ENCODE results near the gene GPS1. TPM values are rescaled to one million over a fixed set of nuclear protein-coding genes. Genes with fewer than 3 reads are reported as not detected.

The GPS1 gene
- total RNA-seq, 1 donor from 2014 or later: 105 TPM

- no peak overlapping the region for H3K4me3 ChIP-seq (ENCODE audit: low read depth, low read length)
- TF ChIP-seq, protein P1, sequence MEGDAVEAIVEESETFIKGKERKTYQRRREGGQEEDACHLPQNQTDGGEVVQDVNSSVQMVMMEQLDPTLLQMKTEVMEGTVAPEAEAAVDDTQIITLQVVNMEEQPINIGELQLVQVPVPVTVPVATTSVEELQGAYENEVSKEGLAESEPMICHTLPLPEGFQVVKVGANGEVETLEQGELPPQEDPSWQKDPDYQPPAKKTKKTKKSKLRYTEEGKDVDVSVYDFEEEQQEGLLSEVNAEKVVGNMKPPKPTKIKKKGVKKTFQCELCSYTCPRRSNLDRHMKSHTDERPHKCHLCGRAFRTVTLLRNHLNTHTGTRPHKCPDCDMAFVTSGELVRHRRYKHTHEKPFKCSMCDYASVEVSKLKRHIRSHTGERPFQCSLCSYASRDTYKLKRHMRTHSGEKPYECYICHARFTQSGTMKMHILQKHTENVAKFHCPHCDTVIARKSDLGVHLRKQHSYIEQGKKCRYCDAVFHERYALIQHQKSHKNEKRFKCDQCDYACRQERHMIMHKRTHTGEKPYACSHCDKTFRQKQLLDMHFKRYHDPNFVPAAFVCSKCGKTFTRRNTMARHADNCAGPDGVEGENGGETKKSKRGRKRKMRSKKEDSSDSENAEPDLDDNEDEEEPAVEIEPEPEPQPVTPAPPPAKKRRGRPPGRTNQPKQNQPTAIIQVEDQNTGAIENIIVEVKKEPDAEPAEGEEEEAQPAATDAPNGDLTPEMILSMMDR (conservative IDR thresholded peaks at IDR 0.05; ENCODE audit: low read depth, low read length): no peak
- DNase-seq (ENCODE audit: low read depth): no peak
Measured at GRCh38 chr17:82041144-82041814, 10.4 kb upstream of the GPS1 start.

GRCh38 chr17:82042649-82043048, 9.0 kb upstream of the GPS1 start:
- TF ChIP-seq, protein P1 (conservative IDR thresholded peaks at IDR 0.05; ENCODE audit: low read depth, low read length): no peak
- H3K4me3 ChIP-seq (ENCODE audit: low read depth, low read length): no peak overlapping the region
- DNase-seq (ENCODE audit: low read depth): no peak

DNA sequence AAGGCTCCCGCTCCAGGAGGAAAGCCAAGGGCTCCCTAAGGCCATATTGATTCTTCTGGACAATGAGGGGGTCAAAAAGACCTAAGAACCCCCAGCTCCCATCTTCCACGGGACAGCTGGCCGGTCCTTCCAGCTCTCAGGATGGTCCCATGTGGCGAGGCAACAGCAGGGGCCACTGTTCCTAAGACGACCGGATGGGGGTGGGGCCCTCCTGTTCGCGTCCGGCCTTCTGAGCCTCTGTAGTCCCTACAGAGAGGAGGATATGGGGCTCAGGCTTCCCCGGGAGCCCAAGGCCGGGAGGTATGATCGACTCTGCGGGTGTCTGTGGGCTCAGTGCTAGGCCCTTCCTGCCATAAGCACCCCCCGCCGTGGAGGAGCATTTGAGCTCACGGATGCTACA, 8.2 kb upstream of the GPS1 start:
- no peak overlapping the region for H3K4me3 ChIP-seq (ENCODE audit: low read depth, low read length)
- DNase-seq (ENCODE audit: low read depth): no peak
- TF ChIP-seq, protein P1 (conservative IDR thresholded peaks at IDR 0.05; ENCODE audit: low read depth, low read length): no peak

- no peak overlapping the region for H3K4me3 ChIP-seq (ENCODE audit: low read depth, low read length)
- DNase-seq (ENCODE audit: low read depth): no peak
- TF ChIP-seq, protein P1 (conservative IDR thresholded peaks at IDR 0.05; ENCODE audit: low read depth, low read length): no peak
Measured at GRCh38 chr17:82045936-82046484, 5.7 kb upstream of the GPS1 start.

DNA sequence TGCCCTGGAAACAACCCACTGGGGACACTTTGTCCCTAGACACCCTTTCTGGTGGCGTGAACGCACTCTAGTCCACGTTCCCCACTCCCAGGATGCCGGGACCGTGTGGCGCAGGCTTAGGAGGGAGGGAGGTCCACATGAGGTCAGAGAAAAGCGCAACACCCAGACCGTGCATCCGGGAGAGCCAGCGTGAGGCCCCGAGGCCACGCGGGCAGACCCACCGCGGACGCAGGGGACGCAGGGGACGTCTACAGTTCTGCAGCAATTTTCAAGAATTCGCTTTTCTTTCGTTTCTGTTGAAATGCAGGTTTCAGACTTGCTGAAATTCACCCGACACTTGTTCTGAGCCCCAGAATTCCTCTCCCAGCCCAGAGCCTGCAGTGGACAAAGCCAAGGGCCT, 4.8 kb upstream of the GPS1 start:
- TF ChIP-seq, protein P1 (conservative IDR thresholded peaks at IDR 0.05; ENCODE audit: low read depth, low read length): no peak
- DNase-seq (ENCODE audit: low read depth): no peak
- no peak overlapping the region for H3K4me3 ChIP-seq (ENCODE audit: low read depth, low read length)

- TF ChIP-seq, protein P1 (conservative IDR thresholded peaks at IDR 0.05; ENCODE audit: low read depth, low read length): no peak
- no peak for DNase-seq (ENCODE audit: low read depth)
- H3K4me3 ChIP-seq (ENCODE audit: low read depth, low read length): no peak overlapping the region
Measured at GRCh38 chr17:82047379-82047778, 4.3 kb upstream of the GPS1 start.
